HG03460 (cell line): ENCODE results near the gene SYK.
"Not testable (repeated sequence)": the region's sequence is repeated elsewhere in the genome, so short reads cannot be mapped to it uniquely, and the experiment has no call there.

ENCODE experiments used
- ATAC-seq: cut with Tn5 transposase; IDR thresholded peaks from one replicate; pipeline ENCODE4 v1.9.1; 2021; ENCODE audit not compliant: unreplicated experiment

The SYK gene

GRCh38 chr9:90801241-90801972, at the start of gene SYK:
TSS of gene SYK (plus strand) at chr9:90801819. CDS start at chr9:90843899, 42,080 bp downstream.
- peak; percentile 48 for ATAC-seq

- not testable (repeated sequence) for ATAC-seq
Measured at GRCh38 chr9:90755514-90756371, 45.9 kb upstream of the SYK start.

- not testable (repeated sequence) for ATAC-seq
Measured at GRCh38 chr9:90760577-90760976, 41.0 kb upstream of the SYK start.

- ATAC-seq = no peak
Measured at GRCh38 chr9:90766731-90767130, 34.9 kb upstream of the SYK start.

- no peak for ATAC-seq
Measured at GRCh38 chr9:90767523-90768100, 34.0 kb upstream of the SYK start.

GRCh38 chr9:90770182-90770738, 31.4 kb upstream of the SYK start:
- ATAC-seq = peak; percentile 48

GRCh38 chr9:90770927-90771326, 30.7 kb upstream of the SYK start:
- ATAC-seq = no peak

GRCh38 chr9:90772386-90772785, 29.2 kb upstream of the SYK start:
- ATAC-seq = no peak

DNA sequence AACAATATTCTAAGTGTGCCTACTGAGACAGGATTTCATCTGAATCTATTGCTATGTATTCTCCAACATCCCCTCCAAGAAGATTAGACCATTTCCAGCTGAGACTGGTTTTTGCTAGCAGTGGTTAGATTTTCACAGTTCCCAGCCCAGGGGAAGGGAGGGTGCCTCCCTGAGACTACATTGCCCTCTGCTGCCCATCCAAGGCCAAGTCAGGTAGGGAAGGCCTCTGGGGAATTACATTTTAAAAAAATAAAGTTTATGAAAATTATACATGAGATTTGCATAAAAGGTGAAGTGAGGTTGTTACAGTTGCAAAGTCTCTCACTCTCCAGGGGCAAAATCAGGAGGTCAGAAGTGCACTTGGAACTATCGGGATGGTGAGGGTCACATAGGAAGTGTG, 28.0 kb upstream of the SYK start:
- no peak for ATAC-seq

GRCh38 chr9:90774071-90774470, 27.5 kb upstream of the SYK start:
- no peak for ATAC-seq

DNA sequence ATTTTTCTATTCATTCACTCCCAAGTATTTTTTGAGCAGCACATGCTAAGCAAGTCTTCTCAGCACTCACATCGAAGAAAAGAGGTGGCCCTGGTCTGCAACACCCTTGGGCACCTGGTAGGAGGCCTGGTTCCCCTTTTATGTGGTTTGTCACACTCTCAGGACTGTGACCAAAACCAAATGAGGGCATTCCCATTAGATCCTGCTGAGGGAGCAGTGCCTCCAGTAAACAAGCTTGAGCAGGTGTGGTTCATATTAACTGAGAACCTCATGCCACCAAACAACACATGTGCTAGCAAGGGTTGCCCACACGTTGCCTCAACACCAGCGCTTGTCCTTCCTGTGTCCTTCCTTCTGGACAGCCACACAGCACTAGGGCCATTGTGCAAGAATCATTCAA, 26.9 kb upstream of the SYK start:
- peak; percentile 79 for ATAC-seq

- ATAC-seq = no peak
Measured at GRCh38 chr9:90775657-90776056, 26.0 kb upstream of the SYK start.

DNA sequence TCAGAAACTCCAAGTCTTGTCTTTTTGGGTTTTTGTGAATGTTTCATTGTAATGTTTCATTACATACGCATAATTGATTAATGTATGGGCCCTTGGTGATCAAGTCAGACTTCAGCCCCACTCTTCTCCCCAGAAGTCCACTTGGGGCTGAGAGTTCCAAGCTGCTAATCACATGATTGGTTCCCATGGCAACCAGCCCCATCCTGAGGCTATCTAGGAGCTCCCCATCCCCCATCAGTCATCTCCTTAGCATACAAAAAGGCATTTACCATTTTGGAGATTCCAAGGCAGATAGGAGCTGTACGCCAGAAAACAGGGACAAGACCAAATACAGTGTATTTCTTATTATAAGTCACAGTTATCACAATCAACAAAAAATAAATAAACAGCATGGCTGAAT, 22.9 kb upstream of the SYK start:
- ATAC-seq = no peak

- no peak for ATAC-seq
Measured at GRCh38 chr9:90783552-90783951, 18.1 kb upstream of the SYK start.

DNA sequence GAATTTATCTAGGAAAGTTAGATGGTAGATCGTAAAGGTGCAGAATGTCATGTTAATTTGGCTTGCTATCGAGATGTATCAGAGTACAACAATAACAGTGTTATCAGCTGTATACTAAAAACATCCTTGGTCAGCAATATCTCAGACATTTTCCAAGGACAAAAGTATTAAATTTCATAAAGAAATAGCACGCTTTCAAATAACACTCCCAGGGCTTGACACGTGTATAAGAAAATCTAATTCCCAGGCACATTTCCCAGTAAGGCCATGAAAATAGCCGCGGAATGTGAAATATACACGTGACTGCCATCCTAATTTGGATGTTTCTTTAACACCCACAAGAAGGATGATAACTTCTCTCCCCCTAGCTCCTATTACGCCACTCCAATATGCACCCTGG, 17.7 kb upstream of the SYK start:
- ATAC-seq = no peak

DNA sequence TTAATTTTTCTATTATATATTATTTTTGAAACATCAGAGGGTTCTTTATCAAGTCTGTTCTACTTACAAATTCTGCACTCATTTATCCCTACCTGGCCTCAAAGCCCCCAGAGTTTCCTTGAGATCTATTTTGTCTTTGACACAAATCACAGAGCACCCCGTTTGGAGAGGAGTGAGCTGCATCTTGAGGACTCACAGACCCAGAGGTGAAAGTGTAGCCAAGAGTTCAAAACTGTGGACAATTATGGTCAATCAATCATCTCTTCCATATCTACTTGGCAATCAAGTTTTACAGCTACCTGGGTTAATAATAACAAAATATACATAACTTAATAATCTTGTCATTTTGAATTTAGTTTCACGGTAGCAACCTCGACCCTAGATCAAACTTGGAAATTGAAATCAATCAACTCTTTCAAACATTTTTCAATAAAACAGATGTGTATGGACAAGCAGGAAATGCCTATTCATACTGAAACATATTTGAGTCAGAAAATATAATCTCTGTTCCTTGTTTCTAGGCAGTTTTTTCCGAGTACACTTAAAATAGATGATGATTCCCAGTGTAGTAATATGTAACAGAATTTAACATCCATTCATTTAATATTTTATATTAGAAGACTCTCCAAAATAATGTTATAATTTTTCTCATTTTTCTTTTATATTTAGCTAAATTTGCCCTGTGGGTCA, 13.7 kb upstream of the SYK start:
- no peak for ATAC-seq

GRCh38 chr9:90788527-90788926, 13.1 kb upstream of the SYK start:
- ATAC-seq = not testable (repeated sequence)

- ATAC-seq = no peak
Measured at GRCh38 chr9:90789408-90789807, 12.2 kb upstream of the SYK start.

- ATAC-seq = no peak
Measured at GRCh38 chr9:90789862-90790261, 11.8 kb upstream of the SYK start.

DNA sequence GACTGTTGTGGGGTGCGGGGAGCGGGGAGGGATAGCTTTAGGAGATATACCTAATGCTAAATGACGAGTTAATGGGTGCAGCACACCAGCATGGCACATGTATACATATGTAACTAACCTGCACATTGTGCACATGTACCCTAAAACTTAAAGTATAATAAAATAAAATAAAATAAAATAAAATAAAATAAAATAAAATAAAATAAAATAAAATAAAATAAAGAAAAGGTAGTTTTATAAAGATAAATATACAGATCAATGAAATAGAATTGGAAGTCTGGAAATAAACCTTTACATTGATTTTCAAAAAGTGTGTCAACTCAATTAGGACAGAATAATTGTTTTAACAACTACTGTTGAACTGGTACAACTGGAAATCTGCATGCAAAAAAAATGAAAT, 8.6 kb upstream of the SYK start:
- ATAC-seq = not testable (repeated sequence)

DNA sequence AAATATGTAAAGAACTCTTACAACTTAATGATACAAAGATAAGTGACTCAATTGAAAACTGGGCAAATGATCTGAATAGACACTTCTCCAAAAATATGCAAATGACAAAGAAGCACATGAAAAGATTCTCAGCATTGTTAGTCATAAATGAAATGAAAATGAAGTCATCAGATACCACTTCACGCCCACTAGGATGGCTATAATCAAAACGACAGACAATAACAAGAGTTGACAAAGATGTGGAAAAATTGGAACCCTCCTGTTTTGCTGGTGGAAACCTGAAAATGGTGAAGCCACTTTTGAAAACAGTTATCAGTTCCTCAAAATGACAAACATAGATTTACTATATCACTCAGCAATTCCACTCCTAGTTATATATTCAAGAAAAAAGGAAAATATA, 7.9 kb upstream of the SYK start:
- ATAC-seq = no peak
